ENCODE results near the gene PAK1.
A peak's percentile ranks its signal among the peaks of the same experiment; 100 is the strongest.

GRCh38 chr11:77409046-77409445, 64.8 kb downstream of the PAK1 start:
- TF ChIP-seq CTCF (IDR thresholded peaks at IDR 0.05; ENCODE audit: insufficient read depth, low read length) (no peak), SPI1 (IDR thresholded peaks at IDR 0.05; ENCODE audit: borderline replicate concordance, low read depth) (peak; percentile 58; the same call in 1 of the 2 replicates)
